Measurements from ENCODE around the gene MAML2. TPM values are rescaled to one million over a fixed set of nuclear protein-coding genes. Genes with fewer than 3 reads are reported as not detected.

MAML2 gene
- total and polyA plus RNA-seq, 9 of the 15 experiments (the other 6 are each of a cell fraction or from before 2014, with no cell fraction given) = 0.79 to 6.8 (median 4.8) TPM

GRCh38 chr11:96389720-96390487 lies 46.9 kb upstream of the MAML2 start, which contains the start of the genes CCDC82 and JRKL (continued):
- TF ChIP-seq PKNOX1 (IDR thresholded peaks at IDR 0.05) (peak; percentile 34; the same call in 1 of the 2 replicates), CREB1 (IDR thresholded peaks at IDR 0.05) (peak; percentile 45), CREB1 (CRISPR knock-in tag; IDR thresholded peaks at IDR 0.05) (no peak; the same call in 1 of the 2 replicates), FOSL1 (tag; conservative IDR thresholded peaks at IDR 0.05) (no peak), ZBTB1 (CRISPR knock-in tag; IDR thresholded peaks at IDR 0.05; ENCODE audit: borderline replicate concordance, low read depth) (no peak), UBTF (IDR thresholded peaks at IDR 0.05; ENCODE audit: borderline replicate concordance in 1 of 2, low read depth in 2 of 2, low read length in 2 of 2) (peak in 1 of 2 experiments; percentile 64; a peak in 2 of 4 replicates), CCNT2 (IDR thresholded peaks at IDR 0.05; ENCODE audit: borderline replicate concordance, extremely low read depth, insufficient read length, low read depth, low read length) (peak; percentile 20), ZNF639 (CRISPR knock-in tag; conservative IDR thresholded peaks at IDR 0.05 in 1 of 2, IDR thresholded peaks at IDR 0.05 in 1 of 2) (peak in 1 of 2 experiments; percentile 29; a peak in 1 of 4 replicates), SMAD4 (CRISPR knock-in tag; conservative IDR thresholded peaks at IDR 0.05) (0 out of 2 replicates have a peak, but pooled peaks have one; percentile 19), POLR2AphosphoS5 (IDR thresholded peaks at IDR 0.05; ENCODE audit: control insufficient read depth, insufficient read depth, low read depth, low read length) (peak; percentile 82), TAF15 (IDR thresholded peaks at IDR 0.05; ENCODE audit: low read depth, low read length) (no peak), HIVEP1 (CRISPR knock-in tag; IDR thresholded peaks at IDR 0.05) (no peak), ZNF445 (CRISPR knock-in tag; IDR thresholded peaks at IDR 0.05; ENCODE audit: low read depth) (peak; percentile 81; the same call in 1 of the 2 replicates), TFAP4 (CRISPR knock-in tag; IDR thresholded peaks at IDR 0.05; ENCODE audit: borderline replicate concordance) (peak; percentile 86; the same call in 1 of the 2 replicates), PHF8 (IDR thresholded peaks at IDR 0.05; ENCODE audit: borderline replicate concordance, low read length) (peak; percentile 92; the same call in 1 of the 2 replicates), BHLHE40 (IDR thresholded peaks at IDR 0.05; ENCODE audit: low read length) (peak; percentile 24; the same call in 1 of the 2 replicates), ZNF780A (CRISPR knock-in tag; IDR thresholded peaks at IDR 0.05) (no peak)

Data from K562 (cell line).